GM10248 (cell line): ENCODE data around the gene LYSMD1.

Source experiments
- CTCF ChIA-PET: fragments of 300-600 bp; sonication (Branson Sonifier 250); formaldehyde crosslinking; extraction: SDS; loops from one replicate; lab custom pipeline; 2021; ENCODE audit warnings: antibody characterized with exemption; lab: Yijun Ruan, JAX
- POLR2A ChIA-PET: fragments of 350-650 bp; sonication (Branson Sonifier 250); formaldehyde crosslinking; extraction: SDS; loops from one replicate; lab custom pipeline; 2020; ENCODE audit warnings: antibody characterized with exemption; lab: Yijun Ruan, JAX
- DNase-seq: peaks from one replicate; pipeline ENCODE4 v3.0.0; 2012; ENCODE audit errors: extremely low spot score
- CTCF ChIP-seq: IDR thresholded peaks from 2 replicates; pipeline ENCODE4 v1.5.1; 2012; ENCODE audit warnings: mild to moderate bottlenecking, low read depth; ENCODE audit errors: extremely low read depth, missing control alignments, control extremely low read depth

LYSMD1 gene

GRCh38 chr1:151128800-151129199, 36.9 kb downstream of the LYSMD1 start:
- ChIA-PET CTCF (interaction anchor here (2.0 to 4.6 kb wide), 2 partner anchors 14 to 58 kb away, joined by 4 to 18 read pairs; partner anchors contain the start of gene GABPB2), POLR2A (no interaction called here)
- DNase-seq = no peak
- TF ChIP-seq CTCF = no peak

- POLR2A ChIA-PET = no interaction called here
- no peak for TF ChIP-seq CTCF
- CTCF ChIA-PET = interaction anchor here (1.0 to 1.7 kb wide), 4 partner anchors 23 to 119 kb away, joined by 3 to 4 read pairs (median 3); partner anchors contain the start of genes MINDY1 and TNFAIP8L2
- DNase-seq = no peak
Observed at GRCh38 chr1:151124763-151125403, 40.8 kb downstream of the LYSMD1 start.

- CTCF ChIA-PET = interaction anchor here (1.1 to 5.5 kb wide), 2 partner anchors 12 to 13 kb away, joined by 5 to 44 read pairs; no protein-coding TSS in a partner anchor
- POLR2A ChIA-PET = no interaction called here
- no peak for DNase-seq
- no peak for TF ChIP-seq CTCF
Observed at GRCh38 chr1:151113877-151114276, 51.8 kb downstream of the LYSMD1 start.
